ENCODE measurements around the gene GFAP.

Gene GFAP

DNA sequence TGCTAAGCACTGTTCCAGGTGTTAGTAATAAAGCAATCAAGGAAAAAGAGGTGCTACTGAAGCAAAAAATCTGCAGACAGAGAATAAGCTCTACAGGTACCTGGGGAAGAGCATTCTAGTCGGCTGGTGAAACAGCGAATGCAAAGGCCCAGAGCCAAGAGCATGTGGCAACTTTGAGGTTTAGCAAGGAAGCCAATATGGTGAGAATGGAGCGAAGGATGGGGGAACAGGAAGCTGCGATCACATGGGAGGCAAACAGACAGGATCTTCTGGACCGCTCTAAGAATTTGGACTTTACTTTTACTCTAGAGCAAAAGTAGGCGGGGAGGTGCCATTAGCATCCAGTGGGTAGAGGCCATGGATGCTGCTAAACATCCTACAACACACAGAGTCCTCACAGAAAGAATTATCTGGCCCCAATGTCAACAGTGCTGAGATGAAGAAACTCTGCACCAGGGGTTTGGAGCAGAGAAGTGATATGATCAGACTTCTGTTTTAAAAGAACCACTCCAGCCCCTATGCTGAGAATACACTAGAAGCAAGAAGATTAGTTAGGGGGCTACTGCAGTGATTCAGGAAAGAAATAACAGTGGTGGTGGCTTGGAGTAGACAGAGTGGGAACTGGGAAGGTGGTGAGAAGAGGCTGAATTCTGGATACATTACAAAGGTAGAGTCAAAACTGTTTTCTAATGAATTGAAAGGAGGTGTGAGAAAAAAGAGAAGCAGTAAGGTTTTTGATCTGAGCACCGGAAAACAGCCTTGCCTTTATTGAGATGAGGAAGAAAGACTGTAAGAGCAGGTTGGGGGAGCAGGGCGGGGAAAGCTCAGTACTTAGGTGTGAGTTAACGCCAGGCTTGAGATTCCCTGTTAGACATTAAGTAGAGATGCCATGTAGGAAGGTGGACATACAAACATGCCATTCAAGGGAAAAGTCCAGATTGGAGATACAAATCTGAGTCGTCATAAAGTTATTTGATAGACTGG, 27.0 kb downstream of the GFAP start:
- TF ChIP-seq TAF1 (IDR thresholded peaks at IDR 0.05; ENCODE audit: borderline replicate concordance, low read depth, low read length) (no peak), POLR2A (IDR thresholded peaks at IDR 0.05; ENCODE audit: low read depth, low read length) (no peak), POLR2AphosphoS5 (IDR thresholded peaks at IDR 0.05; ENCODE audit: low read depth, low read length) (no peak)
- FAIRE-seq (no peak), DNase-seq (ENCODE audit: insufficient read length) (no peak)

DNA sequence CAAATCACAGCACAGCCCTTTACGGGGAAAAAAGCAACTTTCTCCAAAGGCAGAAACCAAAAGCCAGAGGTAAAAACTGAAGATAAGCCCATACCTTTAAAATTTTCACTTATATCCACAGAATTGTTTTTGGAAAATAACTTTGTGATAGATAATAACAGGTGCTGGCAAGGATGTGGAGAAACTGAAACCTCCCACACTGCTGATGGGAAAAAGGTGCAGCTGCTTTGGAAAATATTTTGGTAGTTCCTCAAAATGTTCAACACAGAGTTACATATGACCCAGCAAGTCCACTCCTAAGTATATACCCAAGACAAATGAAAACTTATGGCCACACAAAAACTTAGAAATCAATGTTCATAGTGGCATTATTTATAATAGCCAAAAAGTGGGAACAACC, 28.3 kb downstream of the GFAP start:
- no peak for TF ChIP-seq TAF1 (IDR thresholded peaks at IDR 0.05; ENCODE audit: borderline replicate concordance, low read depth, low read length)
- TF ChIP-seq POLR2A (IDR thresholded peaks at IDR 0.05; ENCODE audit: low read depth, low read length) = no peak
- no peak for TF ChIP-seq POLR2AphosphoS5 (IDR thresholded peaks at IDR 0.05; ENCODE audit: low read depth, low read length)
- no peak for FAIRE-seq
- no peak for DNase-seq (ENCODE audit: insufficient read length)

DNA sequence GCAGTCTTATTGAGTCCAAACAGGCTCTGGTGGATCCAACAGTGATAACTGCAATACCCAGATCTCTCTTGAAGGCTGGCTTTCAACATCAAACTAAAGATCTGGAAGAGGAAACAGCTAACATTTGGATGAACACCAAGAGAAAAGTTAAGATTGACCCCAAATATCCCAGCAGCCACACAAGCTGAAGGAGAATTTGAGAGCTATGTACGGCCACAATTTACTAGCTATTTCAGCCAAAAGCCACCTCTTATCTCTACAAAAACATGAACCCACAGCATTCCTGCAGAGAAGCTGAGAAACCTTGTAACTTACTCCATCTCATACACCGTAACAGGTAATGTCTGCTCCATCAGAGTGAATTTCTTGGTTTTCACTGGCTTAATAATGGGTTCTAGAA, 30.4 kb downstream of the GFAP start:
- FAIRE-seq = no peak
- no peak for DNase-seq (ENCODE audit: insufficient read length)
- no peak for TF ChIP-seq POLR2A (IDR thresholded peaks at IDR 0.05; ENCODE audit: low read depth, low read length)
- no peak for TF ChIP-seq TAF1 (IDR thresholded peaks at IDR 0.05; ENCODE audit: borderline replicate concordance, low read depth, low read length)
- TF ChIP-seq POLR2AphosphoS5 (IDR thresholded peaks at IDR 0.05; ENCODE audit: low read depth, low read length) = no peak

DNA sequence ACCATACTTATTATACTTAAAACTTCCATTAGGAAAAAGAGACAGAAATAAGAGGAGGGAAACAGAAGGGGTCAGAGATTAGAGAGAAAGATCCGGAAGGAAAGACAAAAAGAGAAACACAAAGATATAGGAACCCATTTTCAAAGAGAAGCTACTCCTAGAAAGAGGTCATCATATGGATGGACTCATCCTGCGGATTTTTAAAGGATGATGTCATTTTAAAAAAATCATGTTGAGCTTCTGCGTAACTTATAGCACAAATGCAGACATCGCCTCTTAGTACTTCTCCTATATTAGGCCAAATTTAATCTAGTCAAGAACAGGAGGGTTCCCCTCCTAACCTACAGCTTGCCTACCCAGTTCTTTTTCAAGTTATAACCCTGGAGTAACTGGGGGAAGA, 34.2 kb downstream of the GFAP start:
- TF ChIP-seq POLR2AphosphoS5 (IDR thresholded peaks at IDR 0.05; ENCODE audit: low read depth, low read length) (no peak), POLR2A (IDR thresholded peaks at IDR 0.05; ENCODE audit: low read depth, low read length) (no peak), TAF1 (IDR thresholded peaks at IDR 0.05; ENCODE audit: borderline replicate concordance, low read depth, low read length) (no peak)
- FAIRE-seq = no peak
- no peak for DNase-seq (ENCODE audit: insufficient read length)

DNA sequence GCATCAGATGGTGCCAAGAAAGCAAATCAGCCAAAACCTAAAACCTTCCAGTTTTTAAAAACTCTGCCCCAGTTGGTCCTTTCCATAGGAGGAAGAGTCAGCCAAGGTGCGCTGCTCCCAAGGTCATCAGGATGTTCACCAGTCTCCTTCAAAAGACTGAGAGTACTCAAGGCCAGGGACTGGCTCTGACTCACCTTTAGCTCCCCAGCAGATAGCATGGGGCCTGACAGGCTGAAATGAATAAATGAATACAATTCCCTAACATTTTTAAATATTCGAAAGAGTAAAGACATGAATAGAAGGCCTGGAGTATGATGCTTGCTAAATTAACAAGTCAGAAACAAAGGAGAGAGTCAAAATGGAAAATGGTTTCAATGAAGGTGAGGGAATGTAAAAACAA, 35.2 kb downstream of the GFAP start:
- no peak for TF ChIP-seq TAF1 (IDR thresholded peaks at IDR 0.05; ENCODE audit: borderline replicate concordance, low read depth, low read length)
- TF ChIP-seq POLR2AphosphoS5 (IDR thresholded peaks at IDR 0.05; ENCODE audit: low read depth, low read length) = no peak
- TF ChIP-seq POLR2A (IDR thresholded peaks at IDR 0.05; ENCODE audit: low read depth, low read length) = no peak
- FAIRE-seq (no peak), DNase-seq (ENCODE audit: insufficient read length) (no peak)

DNA sequence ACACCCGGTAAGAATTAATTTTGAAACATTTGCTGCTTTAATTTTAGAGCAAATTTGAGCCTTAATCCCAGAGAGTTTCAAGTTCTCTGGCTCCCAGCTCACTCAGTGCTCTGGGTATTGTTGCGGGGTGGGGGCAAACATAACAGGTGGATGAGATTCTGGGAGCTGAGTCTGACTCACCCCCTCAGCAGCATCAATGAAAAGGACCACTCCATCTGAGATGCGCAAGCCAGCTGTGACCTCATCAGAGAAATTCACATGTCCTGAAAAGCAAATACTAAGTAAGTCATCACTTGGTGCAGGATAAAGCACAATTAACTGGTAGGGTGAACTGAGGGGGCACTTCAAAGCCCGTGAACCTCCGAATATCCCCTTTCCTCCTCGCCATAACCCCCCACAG, 35.9 kb downstream of the GFAP start:
- FAIRE-seq (no peak), DNase-seq (ENCODE audit: insufficient read length) (no peak)
- TF ChIP-seq TAF1 (IDR thresholded peaks at IDR 0.05; ENCODE audit: borderline replicate concordance, low read depth, low read length) (no peak), POLR2A (IDR thresholded peaks at IDR 0.05; ENCODE audit: low read depth, low read length) (no peak), POLR2AphosphoS5 (IDR thresholded peaks at IDR 0.05; ENCODE audit: low read depth, low read length) (no peak)

DNA sequence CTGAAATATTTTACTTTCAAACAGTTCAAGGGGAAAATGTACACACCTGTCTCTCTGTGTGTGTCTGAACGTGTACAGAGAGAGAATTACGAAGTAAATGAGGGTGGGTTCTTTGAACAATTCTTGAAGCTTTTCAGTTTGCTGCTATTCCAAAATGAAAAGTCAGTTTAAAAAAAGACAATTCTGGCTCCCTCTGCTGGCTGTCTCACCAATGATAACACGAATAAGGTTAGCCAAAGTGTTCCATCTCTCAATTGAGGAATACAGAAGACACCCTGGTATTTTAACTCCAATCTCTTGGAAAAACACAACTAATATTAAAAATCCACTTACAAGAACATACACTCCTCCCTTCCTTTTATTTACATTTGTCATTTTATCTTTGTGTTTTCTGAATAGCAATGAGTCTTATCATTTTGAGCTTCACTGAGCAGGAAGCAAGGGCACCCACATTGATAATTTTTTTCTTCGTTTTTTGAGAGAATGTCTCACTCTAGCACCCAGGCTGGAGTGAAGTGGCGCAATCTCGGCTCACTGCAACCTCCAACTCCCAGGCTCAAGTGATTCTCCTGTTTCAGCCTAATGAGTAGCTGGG, 36.6 kb downstream of the GFAP start:
- no peak for DNase-seq (ENCODE audit: insufficient read length)
- TF ChIP-seq POLR2A (IDR thresholded peaks at IDR 0.05; ENCODE audit: low read depth, low read length) (no peak), TAF1 (IDR thresholded peaks at IDR 0.05; ENCODE audit: borderline replicate concordance, low read depth, low read length) (no peak), POLR2AphosphoS5 (IDR thresholded peaks at IDR 0.05; ENCODE audit: low read depth, low read length) (no peak)
- FAIRE-seq = no peak

DNA sequence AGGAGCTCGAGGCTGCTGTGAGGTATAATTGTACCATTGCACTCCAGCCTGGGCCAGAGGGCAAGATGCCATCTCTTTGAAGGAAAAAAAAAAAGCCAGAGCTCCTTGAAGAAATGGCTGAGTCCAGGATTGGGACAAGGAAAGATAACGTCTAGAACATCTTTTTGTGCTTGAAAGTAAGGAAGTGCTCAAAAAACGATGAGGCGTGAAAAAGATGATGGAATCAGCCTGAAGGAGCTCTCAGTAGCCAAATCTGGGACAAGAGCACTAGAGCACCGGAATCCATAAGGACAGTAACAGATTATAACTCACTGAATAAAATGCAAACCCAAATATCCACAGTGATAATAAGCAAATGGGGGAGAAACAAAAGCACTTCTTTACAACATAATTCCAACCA, 38.2 kb downstream of the GFAP start:
- TF ChIP-seq POLR2AphosphoS5 (IDR thresholded peaks at IDR 0.05; ENCODE audit: low read depth, low read length) (no peak), POLR2A (IDR thresholded peaks at IDR 0.05; ENCODE audit: low read depth, low read length) (no peak), TAF1 (IDR thresholded peaks at IDR 0.05; ENCODE audit: borderline replicate concordance, low read depth, low read length) (no peak)
- DNase-seq (ENCODE audit: insufficient read length) (no peak), FAIRE-seq (no peak)

DNA sequence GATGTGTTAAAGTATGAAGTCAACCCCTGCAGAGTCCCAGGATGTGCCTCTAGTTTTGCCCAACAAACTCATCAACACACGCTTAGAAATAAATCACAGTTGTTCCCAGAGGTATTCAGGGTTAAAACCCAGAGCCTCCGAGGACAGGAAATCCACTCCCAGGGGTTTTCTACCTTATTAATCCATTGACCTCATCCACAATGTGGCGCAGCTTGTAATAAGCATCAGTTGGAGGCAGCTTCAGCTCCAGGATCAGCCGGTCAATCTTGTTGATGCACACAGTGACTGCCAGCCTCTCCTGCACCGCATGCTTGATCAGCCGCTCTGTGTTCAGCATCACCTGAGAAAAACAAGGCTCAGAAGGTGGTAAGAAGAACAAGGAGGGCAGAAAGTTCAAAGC, 39.5 kb downstream of the GFAP start:
- no peak for TF ChIP-seq POLR2AphosphoS5 (IDR thresholded peaks at IDR 0.05; ENCODE audit: low read depth, low read length)
- no peak for TF ChIP-seq POLR2A (IDR thresholded peaks at IDR 0.05; ENCODE audit: low read depth, low read length)
- no peak for TF ChIP-seq TAF1 (IDR thresholded peaks at IDR 0.05; ENCODE audit: borderline replicate concordance, low read depth, low read length)
- FAIRE-seq (no peak), DNase-seq (ENCODE audit: insufficient read length) (no peak)

DNA sequence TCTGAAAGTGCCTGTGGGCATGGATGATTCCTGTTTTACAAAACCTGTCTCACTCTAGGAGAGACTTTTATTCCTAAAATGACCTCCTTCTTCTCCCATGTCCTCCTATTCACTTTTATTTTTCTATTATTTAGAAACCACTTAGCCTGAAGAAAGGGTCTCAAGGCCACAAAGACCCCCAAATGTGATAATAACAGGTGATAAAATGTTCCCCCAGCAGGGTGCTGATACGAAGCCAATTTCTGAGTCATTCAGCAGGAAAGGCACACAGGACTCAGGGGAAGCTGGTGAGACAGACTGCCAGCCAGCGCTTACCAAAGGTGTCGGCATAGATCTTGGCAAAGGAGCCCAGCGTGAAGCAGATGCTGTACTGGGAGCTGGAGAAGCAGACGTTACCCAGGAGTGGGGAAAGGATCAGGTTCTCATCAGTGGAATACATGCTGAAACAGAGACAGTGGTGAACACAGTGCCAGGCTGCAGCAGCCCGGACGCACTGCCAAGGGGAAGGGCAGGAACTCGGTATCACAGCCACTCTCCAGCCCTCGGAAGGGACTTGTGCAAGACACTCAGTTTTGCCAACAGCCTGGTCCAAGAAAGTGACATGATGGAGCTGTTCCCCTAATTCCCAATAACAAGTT, 43.0 kb downstream of the GFAP start:
- FAIRE-seq (no peak), DNase-seq (ENCODE audit: insufficient read length) (no peak)
- TF ChIP-seq POLR2AphosphoS5 (IDR thresholded peaks at IDR 0.05; ENCODE audit: low read depth, low read length) = no peak
- TF ChIP-seq POLR2A (IDR thresholded peaks at IDR 0.05; ENCODE audit: low read depth, low read length) = no peak
- no peak for TF ChIP-seq TAF1 (IDR thresholded peaks at IDR 0.05; ENCODE audit: borderline replicate concordance, low read depth, low read length)

DNA sequence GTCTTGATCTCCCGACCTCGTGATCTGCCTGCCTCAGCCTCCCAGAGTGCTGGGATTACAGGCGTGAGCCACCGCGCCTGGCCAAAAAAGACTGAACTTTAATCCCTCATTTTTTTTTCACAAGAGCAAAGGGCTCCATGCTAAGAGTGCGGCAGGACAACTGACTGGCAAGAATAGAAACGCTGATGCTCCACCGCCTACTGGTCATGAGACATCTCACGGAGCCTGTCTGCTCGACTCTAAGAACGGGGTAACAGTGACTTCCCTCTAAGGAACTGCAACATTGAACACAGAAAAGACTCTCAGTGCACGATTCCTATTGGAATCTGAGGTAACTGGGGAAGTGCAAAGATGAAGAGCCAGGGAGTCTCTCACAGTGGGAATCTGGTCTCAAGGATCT, 43.7 kb downstream of the GFAP start:
- TF ChIP-seq POLR2AphosphoS5 (IDR thresholded peaks at IDR 0.05; ENCODE audit: low read depth, low read length) (no peak), TAF1 (IDR thresholded peaks at IDR 0.05; ENCODE audit: borderline replicate concordance, low read depth, low read length) (no peak), POLR2A (IDR thresholded peaks at IDR 0.05; ENCODE audit: low read depth, low read length) (no peak)
- FAIRE-seq (no peak), DNase-seq (ENCODE audit: insufficient read length) (no peak)
